H9 (cell line): Measurements from ENCODE around the gene OR6B3. TPM values are rescaled to one million over a fixed set of nuclear protein-coding genes. Genes with fewer than 3 reads are reported as not detected.
"Not testable (repeated sequence)": the region's sequence is repeated elsewhere in the genome, so short reads cannot be mapped to it uniquely, and the experiment has no call there.

Experiments
- DNase-seq: peaks from one replicate; pipeline ENCODE4 v3.0.0-alpha.2; 2017
- H2AFZ ChIP-seq: one replicate; pipeline ENCODE4 v1.6.1; 2013; ENCODE audit warnings: mild to moderate bottlenecking, low read length, control low read depth, moderate library complexity
- H2AK5ac ChIP-seq: 2 replicates; pipeline ENCODE4 v1.6.1; 2013; ENCODE audit warnings: low read length, control low read depth, mixed read lengths; ENCODE audit not compliant: insufficient read length
- H2BK120ac ChIP-seq: one replicate; pipeline ENCODE4 v1.6.1; 2013; ENCODE audit warnings: low read depth, mild to moderate bottlenecking, low read length, control low read depth, inconsistent platforms; ENCODE audit not compliant: poor library complexity, severe bottlenecking
- H2BK12ac ChIP-seq: 2 replicates; pipeline ENCODE4 v1.6.1; 2013; ENCODE audit warnings: low read length, control low read depth, mixed read lengths, low read depth; ENCODE audit not compliant: insufficient read length
- H2BK15ac ChIP-seq: 2 replicates; pipeline ENCODE4 v1.6.1; 2013; ENCODE audit warnings: low read depth, low read length, control low read depth
- H2BK20ac ChIP-seq: one replicate; pipeline ENCODE4 v1.6.1; 2013; ENCODE audit warnings: low read depth, mild to moderate bottlenecking, low read length, control low read depth, inconsistent platforms; ENCODE audit not compliant: poor library complexity, severe bottlenecking
- H2BK5ac ChIP-seq: 2 replicates; pipeline ENCODE4 v1.6.1; 2013; ENCODE audit warnings: low read length, control low read depth, mixed read lengths; ENCODE audit not compliant: insufficient read length
- H3K14ac ChIP-seq: 2 replicates; pipeline ENCODE4 v1.6.1; 2013; ENCODE audit warnings: low read length, control low read depth; ENCODE audit not compliant: insufficient read depth
- H3K18ac ChIP-seq: 2 replicates; pipeline ENCODE4 v1.6.1; 2013; ENCODE audit warnings: low read depth, mild to moderate bottlenecking, mixed read lengths, low read length, control low read depth; ENCODE audit not compliant: insufficient read length
- H3K23ac ChIP-seq: 2 replicates; pipeline ENCODE4 v1.6.1; 2013; ENCODE audit warnings: low read length, control low read depth, mixed read lengths, low read depth; ENCODE audit not compliant: insufficient read length
- H3K23me2 ChIP-seq: 2 replicates; pipeline ENCODE4 v1.6.1; 2013; ENCODE audit warnings: low read depth, mild to moderate bottlenecking, mixed read lengths, low read length, control low read depth; ENCODE audit not compliant: insufficient read length, poor library complexity, severe bottlenecking
- H3K27ac ChIP-seq: 2 replicates; pipeline ENCODE4 v1.5.1; 2013; ENCODE audit warnings: low read length, control low read depth, mixed read lengths, low read depth; ENCODE audit not compliant: insufficient read length
- H3K27me3 ChIP-seq: 2 replicates; pipeline ENCODE4 v1.6.1; 2013; ENCODE audit warnings: low read length, control low read depth, inconsistent platforms; ENCODE audit not compliant: insufficient read depth
- H3K4ac ChIP-seq: 2 replicates; pipeline ENCODE4 v1.6.1; 2013; ENCODE audit warnings: low read depth, mild to moderate bottlenecking, control low read depth, inconsistent platforms, low read length, moderate library complexity
- H3K4me1 ChIP-seq: 2 replicates; pipeline ENCODE4 v1.6.1; 2013; ENCODE audit warnings: low read length, control low read depth, inconsistent platforms; ENCODE audit not compliant: insufficient read depth
- H3K4me2 ChIP-seq: 2 replicates; pipeline ENCODE4 v1.6.1; 2013; ENCODE audit warnings: low read length, control low read depth, mixed read lengths; ENCODE audit not compliant: insufficient read length, insufficient read depth
- H3K56ac ChIP-seq: 2 replicates; pipeline ENCODE4 v1.6.1; 2013; ENCODE audit warnings: low read depth, mild to moderate bottlenecking, mixed read lengths, low read length, control low read depth; ENCODE audit not compliant: insufficient read length
- H3K79me1 ChIP-seq: 2 replicates; pipeline ENCODE4 v1.6.1; 2013; ENCODE audit warnings: low read depth, mild to moderate bottlenecking, moderate library complexity, low read length, control low read depth, inconsistent platforms; ENCODE audit not compliant: insufficient read depth, poor library complexity, severe bottlenecking
- H3K79me2 ChIP-seq: 2 replicates; pipeline ENCODE4 v1.6.1; 2013; ENCODE audit warnings: low read length, control low read depth, inconsistent platforms; ENCODE audit not compliant: insufficient read depth
- H3K9ac ChIP-seq: 2 replicates; pipeline ENCODE4 v1.6.1; 2013; ENCODE audit warnings: low read length, control low read depth, mixed read lengths; ENCODE audit not compliant: insufficient read length; ENCODE audit errors: extremely low read depth
- H3K9me3 ChIP-seq: one replicate; pipeline ENCODE4 v1.6.1; 2013; ENCODE audit warnings: low read depth, low read length, inconsistent platforms; ENCODE audit not compliant: control insufficient read depth
- H3T11ph ChIP-seq: one replicate; pipeline ENCODE4 v1.6.1; 2013; ENCODE audit warnings: mild to moderate bottlenecking, low read length, control low read depth, inconsistent platforms
- H4K20me1 ChIP-seq: one replicate; pipeline ENCODE4 v1.6.1; 2013; ENCODE audit not compliant: control insufficient read depth, insufficient read length, insufficient read depth
- H4K5ac ChIP-seq: 2 replicates; pipeline ENCODE4 v1.6.1; 2013; ENCODE audit warnings: low read depth, mild to moderate bottlenecking, mixed read lengths, low read length, control low read depth; ENCODE audit not compliant: insufficient read length
- H4K8ac ChIP-seq: replicated peaks from 2 replicates; pipeline ENCODE4 v1.6.1; 2013; ENCODE audit warnings: low read length, control low read depth, mixed read lengths, low read depth; ENCODE audit not compliant: insufficient read length
- H4K91ac ChIP-seq: 2 replicates; pipeline ENCODE4 v1.6.1; 2013; ENCODE audit warnings: low read depth, mild to moderate bottlenecking, moderate library complexity, mixed read lengths, low read length, control low read depth; ENCODE audit not compliant: insufficient read length
- H3K27ac Mint-ChIP-seq, 3 experiments: 2 replicates in 2 of 3; 3 replicates in 1 of 3; pipeline ENCODE4 v1.8.0; 2020 to 2021; ENCODE audit warnings: mixed read lengths in 3 of 3, mild to moderate bottlenecking in 1 of 3, moderate library complexity in 1 of 3
- H3K27me3 Mint-ChIP-seq: 2 replicates; pipeline ENCODE4 v1.8.0; 2021; ENCODE audit warnings: low read depth, mild to moderate bottlenecking, moderate library complexity, mixed read lengths
- H3K36me3 Mint-ChIP-seq, 3 experiments: 2 replicates in 2 of 3; 3 replicates in 1 of 3; pipeline ENCODE4 v1.8.0; 2020 to 2021; ENCODE audit warnings: low read depth in 3 of 3, mixed read lengths in 3 of 3; ENCODE audit not compliant: insufficient read depth in 1 of 3
- H3K4me1 Mint-ChIP-seq, 2 experiments: 2 replicates each; pipeline ENCODE4 v1.8.0; 2020; ENCODE audit warnings: mixed read lengths in 2 of 2
- H3K4me3 Mint-ChIP-seq, 2 experiments: 2 replicates in 1 of 2; 3 replicates in 1 of 2; pipeline ENCODE4 v1.8.0; 2020 to 2021; ENCODE audit warnings: mild to moderate bottlenecking in 2 of 2, mixed read lengths in 2 of 2, moderate library complexity in 1 of 2
- H3K9me3 Mint-ChIP-seq, 2 experiments: 2 replicates in 1 of 2; 3 replicates in 1 of 2; pipeline ENCODE4 v1.8.0; 2020; ENCODE audit warnings: mild to moderate bottlenecking in 2 of 2, mixed read lengths in 2 of 2, moderate library complexity in 1 of 2
- CTCF ChIP-seq: fragments of 200-600 bp; sonication (generic); conservative IDR thresholded peaks from 3 replicates; pipeline ENCODE4 v1.8.0; 2021; ENCODE audit warnings: antibody characterized with exemption, mild to moderate bottlenecking
- WGBS: extraction: QIAGEN DNeasy Blood & Tissue Kit; methylation state at CpG from one replicate; pipeline ENCODE4 v1.1.7; 2013; ENCODE audit warnings: missing lambda C conversion rate, low lambda C conversion rate, mixed read lengths; ENCODE audit not compliant: insufficient read length; ENCODE audit errors: extremely low coverage; 5-methylcytosine and 5-hydroxymethylcytosine counted together
- total RNA-seq: library from RNA; stranded (reverse); gene quantifications from 2 replicates; pipeline ENCODE4 v1.2.1, GENCODE V29; 2021

Gene OR6B3
- total RNA-seq, 1 experiment from 2014 or later, result not detected

- H3K23me2 ChIP-seq, result no peaks in the 10 kb centered on the region
- no peaks in the 10 kb centered on the region for H4K20me1 ChIP-seq
- no peak overlapping the region for H3K27ac ChIP-seq
- H3K56ac ChIP-seq, result no peak overlapping the region
- no peak overlapping the region for H2BK5ac ChIP-seq
- Mint-ChIP-seq H3K9me3 (no peaks in the 10 kb centered on the region; a peak in 1 of 5 replicates), H3K4me1 (no peaks in the 10 kb centered on the region), H3K27ac (no peak overlapping the region), H3K36me3 (no peaks in the 10 kb centered on the region; a peak in 2 of 7 replicates), H3K4me3 (no peak overlapping the region), H3K27me3 (peaks cover 32% of the 10 kb centered on the region)
- H2BK20ac ChIP-seq, result no peak overlapping the region
- no peak overlapping the region for H4K91ac ChIP-seq
- no peak overlapping the region for H2AFZ ChIP-seq
- no peak for DNase-seq
- no peak overlapping the region for H3K4ac ChIP-seq
- no peak overlapping the region for H4K8ac ChIP-seq
- no peaks in the 10 kb centered on the region for H3K27me3 ChIP-seq
- H3K9ac ChIP-seq, result no peak overlapping the region
- H3K4me1 ChIP-seq, result no peaks in the 10 kb centered on the region
- H3K14ac ChIP-seq, result no peak overlapping the region
- H3K18ac ChIP-seq, result no peak overlapping the region
- no peak overlapping the region for H4K5ac ChIP-seq
- H3K79me1 ChIP-seq, result no peaks in the 10 kb centered on the region
- no peak overlapping the region for H3K23ac ChIP-seq
- no peak overlapping the region for H2BK15ac ChIP-seq
- H3T11ph ChIP-seq, result no peak overlapping the region
- TF ChIP-seq CTCF, result no peak
- H2BK120ac ChIP-seq, result no peak overlapping the region
- H2BK12ac ChIP-seq, result no peak overlapping the region
- H2AK5ac ChIP-seq, result no peak overlapping the region
- no peak overlapping the region for H3K4me2 ChIP-seq
- H3K9me3 ChIP-seq, result no peaks in the 10 kb centered on the region
- H3K79me2 ChIP-seq, result no peaks in the 10 kb centered on the region
- no CpG with 5 or more reads among the region's 13 CpGs for WGBS
Observed at GRCh38 chr2:240045098-240045497, 8.2 kb downstream of the OR6B3 start.

GRCh38 chr2:240044096-240044495 is 9.2 kb downstream of the OR6B3 start:
- H3K9me3 Mint-ChIP-seq, H2BK15ac ChIP-seq, H3K4me3 Mint-ChIP-seq, H4K20me1 ChIP-seq, H3K27me3 ChIP-seq, DNase-seq, H2AK5ac ChIP-seq, H3K9me3 ChIP-seq, H3K56ac ChIP-seq, H3K36me3 Mint-ChIP-seq, H3K14ac ChIP-seq, H3K23me2 ChIP-seq, H3K4ac ChIP-seq, H2BK5ac ChIP-seq, H4K5ac ChIP-seq, H4K8ac ChIP-seq, H3K27ac Mint-ChIP-seq, H2BK120ac ChIP-seq, H2BK12ac ChIP-seq, H3K27ac ChIP-seq, H2BK20ac ChIP-seq, H2AFZ ChIP-seq, H3K18ac ChIP-seq, H3K4me1 ChIP-seq, H3K4me1 Mint-ChIP-seq, H3T11ph ChIP-seq, H3K79me2 ChIP-seq, H3K23ac ChIP-seq, H4K91ac ChIP-seq, H3K79me1 ChIP-seq, H3K4me2 ChIP-seq, H3K9ac ChIP-seq: not testable (repeated sequence)
- no CpG with 5 or more reads among the region's 2 CpGs for WGBS
- H3K27me3 Mint-ChIP-seq, result peaks cover 29% of the 10 kb centered on the region
